Measurements from ENCODE around the gene CD2AP.

CD2AP gene

DNA sequence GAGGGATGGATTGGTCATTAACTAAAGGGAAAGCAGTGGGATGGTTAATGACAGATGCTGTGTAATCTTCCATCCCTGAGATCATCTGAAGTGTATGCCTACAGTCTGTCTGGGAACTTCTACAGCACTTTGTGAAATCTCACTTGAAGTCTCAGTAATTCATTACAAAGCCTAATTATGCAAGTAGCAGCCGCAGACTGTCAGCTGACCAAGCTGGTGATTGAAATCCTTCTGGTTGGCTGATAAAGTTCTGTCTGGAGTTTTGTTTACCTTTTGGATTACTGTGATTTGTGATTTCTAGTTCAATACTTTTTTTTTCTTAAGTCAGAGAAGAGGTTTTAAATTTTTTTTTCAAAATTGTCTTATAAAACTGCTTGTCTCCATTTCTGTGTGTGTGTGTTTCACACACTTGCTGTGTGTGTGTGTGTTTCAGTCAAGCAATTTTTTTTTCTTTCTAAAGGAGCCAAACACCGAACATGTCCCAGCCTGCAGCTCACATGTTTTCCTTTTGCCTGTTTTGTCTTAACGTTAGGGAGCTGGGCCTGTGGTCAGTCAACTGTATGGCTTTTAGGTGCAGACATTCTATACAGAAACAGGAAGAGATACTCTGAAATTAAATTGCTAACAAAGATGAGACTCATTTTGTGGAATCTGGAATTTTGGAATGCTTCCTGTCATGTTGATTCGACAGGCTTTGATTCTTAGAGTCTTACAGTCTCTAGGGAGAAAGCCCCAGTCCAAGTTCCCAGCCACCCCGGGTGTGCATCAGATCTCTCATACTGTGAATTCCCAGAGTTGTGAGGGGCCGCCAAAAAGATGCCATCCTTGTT is 192.3 kb downstream of the CD2AP start:
- DNase-seq, result peak; percentile 95
- no peaks in the 10 kb centered on the region for H3K27me3 ChIP-seq (ENCODE audit: insufficient read depth, low read length, poor library complexity)
- no peak overlapping the region for H3K4me3 ChIP-seq (ENCODE audit: low read length)
- peak overlapping the region; percentile 99 for H3K18ac ChIP-seq (ENCODE audit: low read length)
- H3K79me2 ChIP-seq (ENCODE audit: control insufficient read depth, insufficient read depth, low read length), result no peaks in the 10 kb centered on the region
- no peak overlapping the region for H2BK15ac ChIP-seq (replicated peaks; ENCODE audit: low read depth)
- peak overlapping the region; percentile 52 for H3K56ac ChIP-seq (ENCODE audit: low read length)
- H3K4ac ChIP-seq (ENCODE audit: low read depth, low read length), result peak overlapping the region; percentile 96
- no CpG with 5 or more reads among the region's 6 CpGs for WGBS (ENCODE audit: extremely low coverage, insufficient coverage, low lambda C conversion rate)
- peaks cover 4% of the 10 kb centered on the region for H3K4me1 ChIP-seq (ENCODE audit: control insufficient read depth, low read depth, low read length)
- no peak overlapping the region for H3K4me2 ChIP-seq (ENCODE audit: low read length)
- peak overlapping the region; percentile 30 for H4K8ac ChIP-seq (ENCODE audit: low read depth, low read length)
- no peak overlapping the region for H3K23ac ChIP-seq (ENCODE audit: low read length)
- no peak overlapping the region for H2AK5ac ChIP-seq (ENCODE audit: low read length)
- H3K9ac ChIP-seq (ENCODE audit: low read length), result peak overlapping the region; percentile 20
- peak overlapping the region; percentile 64 for H2BK120ac ChIP-seq (ENCODE audit: low read depth, low read length)
- H2BK5ac ChIP-seq (ENCODE audit: low read length), result peak overlapping the region; percentile 97
- no peaks in the 10 kb centered on the region for H3K79me1 ChIP-seq (ENCODE audit: low read length)
- H3K27ac ChIP-seq (ENCODE audit: low read depth, low read length), result peak overlapping the region; percentile 96
- no peaks in the 10 kb centered on the region for H3K36me3 ChIP-seq (ENCODE audit: control insufficient read depth, insufficient read depth, low read length)
- H4K5ac ChIP-seq (ENCODE audit: low read length), result no peak overlapping the region

DNA sequence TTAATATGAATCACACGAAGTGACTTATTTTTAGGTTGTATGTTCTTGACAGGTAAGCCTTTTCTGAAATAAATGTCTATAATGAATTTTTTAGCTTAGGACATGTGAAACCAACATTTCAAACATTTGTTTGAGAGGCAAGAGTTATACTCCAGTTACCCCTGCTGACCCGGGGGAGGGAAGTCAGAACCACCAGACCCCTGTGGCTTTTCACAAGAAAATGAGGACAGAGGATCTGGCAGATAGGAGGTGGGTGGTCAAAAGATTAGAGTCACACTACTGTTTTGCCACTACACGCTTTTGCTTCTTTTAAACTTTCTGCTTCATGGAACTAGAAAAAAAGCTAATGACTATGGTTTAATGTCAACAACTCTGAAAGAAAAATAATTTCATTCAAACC is 193.3 kb downstream of the CD2AP start:
- no peak overlapping the region for H2BK5ac ChIP-seq (ENCODE audit: low read length)
- no peak overlapping the region for H3K4ac ChIP-seq (ENCODE audit: low read depth, low read length)
- H2BK120ac ChIP-seq (ENCODE audit: low read depth, low read length), result no peak overlapping the region
- no CpG with 5 or more reads among the region's 3 CpGs for WGBS (ENCODE audit: extremely low coverage, insufficient coverage, low lambda C conversion rate)
- H3K4me2 ChIP-seq (ENCODE audit: low read length), result no peak overlapping the region
- no peak overlapping the region for H4K8ac ChIP-seq (ENCODE audit: low read depth, low read length)
- no peak overlapping the region for H3K27ac ChIP-seq (ENCODE audit: low read depth, low read length)
- H2BK15ac ChIP-seq (replicated peaks; ENCODE audit: low read depth), result no peak overlapping the region
- H3K4me3 ChIP-seq (ENCODE audit: low read length), result no peak overlapping the region
- no peak overlapping the region for H4K5ac ChIP-seq (ENCODE audit: low read length)
- no peaks in the 10 kb centered on the region for H3K27me3 ChIP-seq (ENCODE audit: insufficient read depth, low read length, poor library complexity)
- H2AK5ac ChIP-seq (ENCODE audit: low read length), result no peak overlapping the region
- no peak overlapping the region for H3K9ac ChIP-seq (ENCODE audit: low read length)
- no peaks in the 10 kb centered on the region for H3K79me1 ChIP-seq (ENCODE audit: low read length)
- H3K18ac ChIP-seq (ENCODE audit: low read length), result no peak overlapping the region
- H3K4me1 ChIP-seq (ENCODE audit: control insufficient read depth, low read depth, low read length), result peaks cover 4% of the 10 kb centered on the region
- no peak overlapping the region for H3K23ac ChIP-seq (ENCODE audit: low read length)
- no peak overlapping the region for H3K56ac ChIP-seq (ENCODE audit: low read length)
- H3K36me3 ChIP-seq (ENCODE audit: control insufficient read depth, insufficient read depth, low read length), result no peaks in the 10 kb centered on the region
- peak; percentile 91 for DNase-seq
- no peaks in the 10 kb centered on the region for H3K79me2 ChIP-seq (ENCODE audit: control insufficient read depth, insufficient read depth, low read length)

- Histone ChIP-seq H2AK5ac (ENCODE audit: low read length) (no peak overlapping the region), H3K36me3 (ENCODE audit: control insufficient read depth, insufficient read depth, low read length) (no peaks in the 10 kb centered on the region), H3K79me2 (ENCODE audit: control insufficient read depth, insufficient read depth, low read length) (no peaks in the 10 kb centered on the region), H3K18ac (ENCODE audit: low read length) (no peak overlapping the region), H3K23ac (ENCODE audit: low read length) (no peak overlapping the region), H4K8ac (ENCODE audit: low read depth, low read length) (no peak overlapping the region), H2BK120ac (ENCODE audit: low read depth, low read length) (no peak overlapping the region), H3K4me2 (ENCODE audit: low read length) (no peak overlapping the region), H3K79me1 (ENCODE audit: low read length) (no peaks in the 10 kb centered on the region), H2BK5ac (ENCODE audit: low read length) (no peak overlapping the region), H2BK15ac (replicated peaks; ENCODE audit: low read depth) (no peak overlapping the region), H3K27ac (ENCODE audit: low read depth, low read length) (no peak overlapping the region), H3K4ac (ENCODE audit: low read depth, low read length) (no peak overlapping the region), H3K4me1 (ENCODE audit: control insufficient read depth, low read depth, low read length) (peaks cover 4% of the 10 kb centered on the region), H3K56ac (ENCODE audit: low read length) (no peak overlapping the region), H3K4me3 (ENCODE audit: low read length) (no peak overlapping the region), H3K27me3 (ENCODE audit: insufficient read depth, low read length, poor library complexity) (no peaks in the 10 kb centered on the region), H3K9ac (ENCODE audit: low read length) (no peak overlapping the region), H4K5ac (ENCODE audit: low read length) (no peak overlapping the region)
- no CpG with 5 or more reads among the region's 1 CpG for WGBS (ENCODE audit: extremely low coverage, insufficient coverage, low lambda C conversion rate)
- no peak for DNase-seq
Measured at GRCh38 chr6:47671777-47672176, 194.2 kb downstream of the CD2AP start.

DNA sequence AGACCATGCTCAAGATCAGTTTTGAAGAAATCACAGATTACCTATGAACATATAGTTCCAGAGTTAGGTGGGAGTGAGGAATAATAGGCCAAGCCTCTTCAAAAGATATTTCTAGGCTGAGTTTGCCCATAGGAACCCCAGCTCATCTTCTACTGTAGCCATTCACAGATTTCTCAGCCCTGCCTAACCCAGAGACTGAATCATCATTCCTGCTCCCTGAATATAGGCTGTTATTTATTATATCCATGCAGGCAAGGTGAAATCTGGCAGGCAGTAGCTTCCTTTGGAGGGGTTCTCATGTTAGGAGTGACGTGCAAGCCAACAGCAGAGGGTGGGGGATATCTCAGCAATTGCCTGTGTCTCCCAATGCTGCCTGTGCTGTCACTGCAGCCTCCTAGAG is 195.2 kb downstream of the CD2AP start:
- Histone ChIP-seq H3K56ac (ENCODE audit: low read length) (peak overlapping the region; percentile 35), H2AK5ac (ENCODE audit: low read length) (peak overlapping the region; percentile 62), H3K4me3 (ENCODE audit: low read length) (no peak overlapping the region), H3K36me3 (ENCODE audit: control insufficient read depth, insufficient read depth, low read length) (no peaks in the 10 kb centered on the region), H3K27ac (ENCODE audit: low read depth, low read length) (no peak overlapping the region), H3K27me3 (ENCODE audit: insufficient read depth, low read length, poor library complexity) (no peaks in the 10 kb centered on the region), H3K9ac (ENCODE audit: low read length) (no peak overlapping the region), H2BK5ac (ENCODE audit: low read length) (peak overlapping the region; percentile 37), H4K8ac (ENCODE audit: low read depth, low read length) (no peak overlapping the region), H4K5ac (ENCODE audit: low read length) (no peak overlapping the region), H3K4ac (ENCODE audit: low read depth, low read length) (no peak overlapping the region), H2BK15ac (replicated peaks; ENCODE audit: low read depth) (no peak overlapping the region), H3K18ac (ENCODE audit: low read length) (no peak overlapping the region), H3K23ac (ENCODE audit: low read length) (no peak overlapping the region), H3K79me2 (ENCODE audit: control insufficient read depth, insufficient read depth, low read length) (no peaks in the 10 kb centered on the region), H3K4me2 (ENCODE audit: low read length) (no peak overlapping the region), H2BK120ac (ENCODE audit: low read depth, low read length) (no peak overlapping the region), H3K79me1 (ENCODE audit: low read length) (no peaks in the 10 kb centered on the region), H3K4me1 (ENCODE audit: control insufficient read depth, low read depth, low read length) (peaks cover 2% of the 10 kb centered on the region)
- WGBS (ENCODE audit: extremely low coverage, insufficient coverage, low lambda C conversion rate), result no CpG with 5 or more reads among the region's 1 CpG
- DNase-seq, result no peak

DNA sequence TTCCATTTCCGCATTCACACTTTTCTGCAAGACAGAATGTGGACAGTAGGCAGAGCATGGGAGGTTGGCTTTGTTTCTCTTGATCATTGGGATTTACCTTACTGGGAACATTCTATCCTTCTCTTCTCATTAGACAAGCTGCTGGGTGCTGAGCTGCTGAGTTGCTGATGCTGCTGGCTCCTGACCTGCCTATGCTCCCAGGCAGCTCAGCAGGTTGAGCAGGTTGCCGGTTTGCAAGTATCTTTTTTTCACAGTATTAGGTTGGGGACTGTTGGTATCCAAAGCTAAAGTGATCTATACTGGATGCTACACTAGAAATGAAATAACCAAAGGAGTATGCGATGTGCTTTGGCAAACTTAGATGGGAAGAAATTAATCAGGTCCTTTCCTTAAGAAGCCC is 197.1 kb downstream of the CD2AP start:
- H2BK120ac ChIP-seq (ENCODE audit: low read depth, low read length), result no peak overlapping the region
- no peak overlapping the region for H2BK15ac ChIP-seq (replicated peaks; ENCODE audit: low read depth)
- peaks cover 2% of the 10 kb centered on the region for H3K4me1 ChIP-seq (ENCODE audit: control insufficient read depth, low read depth, low read length)
- H2AK5ac ChIP-seq (ENCODE audit: low read length), result no peak overlapping the region
- H3K56ac ChIP-seq (ENCODE audit: low read length), result no peak overlapping the region
- DNase-seq, result no peak
- no peak overlapping the region for H4K8ac ChIP-seq (ENCODE audit: low read depth, low read length)
- H3K9ac ChIP-seq (ENCODE audit: low read length), result no peak overlapping the region
- no peak overlapping the region for H3K23ac ChIP-seq (ENCODE audit: low read length)
- no peak overlapping the region for H3K4ac ChIP-seq (ENCODE audit: low read depth, low read length)
- no peaks in the 10 kb centered on the region for H3K27me3 ChIP-seq (ENCODE audit: insufficient read depth, low read length, poor library complexity)
- no CpG with 5 or more reads among the region's 3 CpGs for WGBS (ENCODE audit: extremely low coverage, insufficient coverage, low lambda C conversion rate)
- H2BK5ac ChIP-seq (ENCODE audit: low read length), result no peak overlapping the region
- H3K79me2 ChIP-seq (ENCODE audit: control insufficient read depth, insufficient read depth, low read length), result no peaks in the 10 kb centered on the region
- H3K18ac ChIP-seq (ENCODE audit: low read length), result no peak overlapping the region
- no peak overlapping the region for H3K4me3 ChIP-seq (ENCODE audit: low read length)
- no peak overlapping the region for H3K27ac ChIP-seq (ENCODE audit: low read depth, low read length)
- H3K36me3 ChIP-seq (ENCODE audit: control insufficient read depth, insufficient read depth, low read length), result no peaks in the 10 kb centered on the region
- no peaks in the 10 kb centered on the region for H3K79me1 ChIP-seq (ENCODE audit: low read length)
- H3K4me2 ChIP-seq (ENCODE audit: low read length), result no peak overlapping the region
- H4K5ac ChIP-seq (ENCODE audit: low read length), result no peak overlapping the region

All from mesendoderm (in vitro differentiated cells).